ENCODE measurements around the gene PIK3R1. TPM values are rescaled to one million over a fixed set of nuclear protein-coding genes. Genes with fewer than 3 reads are reported as not detected.

PIK3R1 gene
- total RNA-seq, 1 donor from 2014 or later: 89.7 TPM

GRCh38 chr5:68240202-68240601, 24.6 kb downstream of the PIK3R1 start:
- Mint-ChIP-seq H3K27ac (no peak overlapping the region), H3K4me1 (ENCODE audit: low read depth) (peaks cover 16% of the 10 kb centered on the region), H3K4me3 (ENCODE audit: low read depth) (no peak overlapping the region), H3K27me3 (no peaks in the 10 kb centered on the region), H3K9me3 (ENCODE audit: low read depth) (no peaks in the 10 kb centered on the region), H3K36me3 (ENCODE audit: insufficient read depth) (peaks cover 12% of the 10 kb centered on the region)
- no peak for DNase-seq (ENCODE audit: low spot score, unreplicated experiment)
- TF ChIP-seq CTCF (IDR thresholded peaks at IDR 0.05; ENCODE audit: unreplicated experiment): no peak

- Mint-ChIP-seq H3K4me3 (ENCODE audit: low read depth) (no peak overlapping the region), H3K27ac (no peak overlapping the region), H3K9me3 (ENCODE audit: low read depth) (no peaks in the 10 kb centered on the region), H3K4me1 (ENCODE audit: low read depth) (peaks cover 18% of the 10 kb centered on the region), H3K36me3 (ENCODE audit: insufficient read depth) (peaks cover 12% of the 10 kb centered on the region), H3K27me3 (no peaks in the 10 kb centered on the region)
- no peak for DNase-seq (ENCODE audit: low spot score, unreplicated experiment)
- no peak for TF ChIP-seq CTCF (IDR thresholded peaks at IDR 0.05; ENCODE audit: unreplicated experiment)
Observed at GRCh38 chr5:68240771-68241170, 25.2 kb downstream of the PIK3R1 start.

GRCh38 chr5:68242743-68243142, 27.2 kb downstream of the PIK3R1 start:
- TF ChIP-seq CTCF (IDR thresholded peaks at IDR 0.05; ENCODE audit: unreplicated experiment): no peak
- no peaks in the 10 kb centered on the region for H3K27me3 Mint-ChIP-seq
- H3K4me1 Mint-ChIP-seq (ENCODE audit: low read depth): peaks cover 15% of the 10 kb centered on the region
- DNase-seq (ENCODE audit: low spot score, unreplicated experiment): no peak
- H3K9me3 Mint-ChIP-seq (ENCODE audit: low read depth): no peaks in the 10 kb centered on the region
- no peak overlapping the region for H3K27ac Mint-ChIP-seq
- H3K36me3 Mint-ChIP-seq (ENCODE audit: insufficient read depth): peaks cover 15% of the 10 kb centered on the region
- no peak overlapping the region for H3K4me3 Mint-ChIP-seq (ENCODE audit: low read depth)

- H3K27me3 Mint-ChIP-seq: no peaks in the 10 kb centered on the region
- H3K27ac Mint-ChIP-seq: no peak overlapping the region
- H3K4me1 Mint-ChIP-seq (ENCODE audit: low read depth): peaks cover 15% of the 10 kb centered on the region
- DNase-seq (ENCODE audit: low spot score, unreplicated experiment): no peak
- H3K4me3 Mint-ChIP-seq (ENCODE audit: low read depth): no peak overlapping the region
- peaks cover 15% of the 10 kb centered on the region for H3K36me3 Mint-ChIP-seq (ENCODE audit: insufficient read depth)
- no peak for TF ChIP-seq CTCF (IDR thresholded peaks at IDR 0.05; ENCODE audit: unreplicated experiment)
- H3K9me3 Mint-ChIP-seq (ENCODE audit: low read depth): no peaks in the 10 kb centered on the region
Observed at GRCh38 chr5:68243251-68243650, 27.7 kb downstream of the PIK3R1 start.

- no peaks in the 10 kb centered on the region for H3K27me3 Mint-ChIP-seq
- DNase-seq (ENCODE audit: low spot score, unreplicated experiment): no peak
- H3K9me3 Mint-ChIP-seq (ENCODE audit: low read depth): no peaks in the 10 kb centered on the region
- H3K4me3 Mint-ChIP-seq (ENCODE audit: low read depth): no peak overlapping the region
- H3K27ac Mint-ChIP-seq: no peak overlapping the region
- peaks cover 15% of the 10 kb centered on the region for H3K36me3 Mint-ChIP-seq (ENCODE audit: insufficient read depth)
- no peak for TF ChIP-seq CTCF (IDR thresholded peaks at IDR 0.05; ENCODE audit: unreplicated experiment)
- peaks cover 11% of the 10 kb centered on the region for H3K4me1 Mint-ChIP-seq (ENCODE audit: low read depth)
Observed at GRCh38 chr5:68243681-68244080, 28.1 kb downstream of the PIK3R1 start.
